GM12865 (cell line): ENCODE data around the gene SSBP1.

Source experiments
- DNase-seq: peaks from one replicate; pipeline ENCODE4 v3.0.0; 2010; ENCODE audit warnings: low read depth
- H3K4me3 ChIP-seq: 2 replicates; pipeline ENCODE4 v1.5.1; 2011; ENCODE audit warnings: mild to moderate bottlenecking, low read depth, low read length, control low read depth
- TF ChIP-seq, protein P1 (sequence below): IDR thresholded peaks from 2 replicates; pipeline ENCODE4 v1.5.1; 2011; ENCODE audit warnings: low read length, control low read depth, low read depth, inconsistent platforms; ENCODE audit not compliant: insufficient read depth; ENCODE audit errors: missing control alignments

Gene SSBP1

DNA sequence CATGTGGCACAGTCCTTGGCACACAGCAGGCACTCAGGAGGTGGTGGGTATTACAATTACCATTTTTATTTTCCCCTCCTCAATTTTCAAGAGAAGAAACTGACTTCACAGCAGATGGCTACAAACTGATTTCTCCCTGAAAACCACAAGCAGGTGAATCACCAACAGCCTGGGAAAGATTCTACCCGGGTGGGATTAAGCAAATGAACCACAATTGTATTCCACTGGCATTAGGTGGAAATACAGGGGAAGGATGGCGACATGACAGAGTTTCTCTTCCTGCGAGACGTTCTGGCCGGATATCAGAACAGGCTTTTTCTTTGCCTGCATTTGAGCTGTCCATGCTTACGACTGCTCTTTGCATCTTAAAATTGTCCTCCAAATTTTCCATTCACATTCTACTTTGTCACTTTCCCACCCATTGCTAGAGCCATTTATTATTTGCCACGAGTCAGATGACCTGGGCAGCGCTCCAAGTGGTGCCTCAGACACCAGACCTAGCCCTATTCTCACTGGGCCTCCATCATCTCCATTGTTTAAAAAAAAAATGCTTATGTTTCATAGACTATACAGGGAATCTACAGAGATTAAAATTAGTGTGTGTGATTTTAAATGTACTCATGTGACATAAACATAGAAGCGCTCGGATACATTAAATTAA, 40.8 kb upstream of the SSBP1 start:
- H3K4me3 ChIP-seq = no peak overlapping the region
- DNase-seq = no peak
- TF ChIP-seq, protein P1, sequence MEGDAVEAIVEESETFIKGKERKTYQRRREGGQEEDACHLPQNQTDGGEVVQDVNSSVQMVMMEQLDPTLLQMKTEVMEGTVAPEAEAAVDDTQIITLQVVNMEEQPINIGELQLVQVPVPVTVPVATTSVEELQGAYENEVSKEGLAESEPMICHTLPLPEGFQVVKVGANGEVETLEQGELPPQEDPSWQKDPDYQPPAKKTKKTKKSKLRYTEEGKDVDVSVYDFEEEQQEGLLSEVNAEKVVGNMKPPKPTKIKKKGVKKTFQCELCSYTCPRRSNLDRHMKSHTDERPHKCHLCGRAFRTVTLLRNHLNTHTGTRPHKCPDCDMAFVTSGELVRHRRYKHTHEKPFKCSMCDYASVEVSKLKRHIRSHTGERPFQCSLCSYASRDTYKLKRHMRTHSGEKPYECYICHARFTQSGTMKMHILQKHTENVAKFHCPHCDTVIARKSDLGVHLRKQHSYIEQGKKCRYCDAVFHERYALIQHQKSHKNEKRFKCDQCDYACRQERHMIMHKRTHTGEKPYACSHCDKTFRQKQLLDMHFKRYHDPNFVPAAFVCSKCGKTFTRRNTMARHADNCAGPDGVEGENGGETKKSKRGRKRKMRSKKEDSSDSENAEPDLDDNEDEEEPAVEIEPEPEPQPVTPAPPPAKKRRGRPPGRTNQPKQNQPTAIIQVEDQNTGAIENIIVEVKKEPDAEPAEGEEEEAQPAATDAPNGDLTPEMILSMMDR = no peak

DNA sequence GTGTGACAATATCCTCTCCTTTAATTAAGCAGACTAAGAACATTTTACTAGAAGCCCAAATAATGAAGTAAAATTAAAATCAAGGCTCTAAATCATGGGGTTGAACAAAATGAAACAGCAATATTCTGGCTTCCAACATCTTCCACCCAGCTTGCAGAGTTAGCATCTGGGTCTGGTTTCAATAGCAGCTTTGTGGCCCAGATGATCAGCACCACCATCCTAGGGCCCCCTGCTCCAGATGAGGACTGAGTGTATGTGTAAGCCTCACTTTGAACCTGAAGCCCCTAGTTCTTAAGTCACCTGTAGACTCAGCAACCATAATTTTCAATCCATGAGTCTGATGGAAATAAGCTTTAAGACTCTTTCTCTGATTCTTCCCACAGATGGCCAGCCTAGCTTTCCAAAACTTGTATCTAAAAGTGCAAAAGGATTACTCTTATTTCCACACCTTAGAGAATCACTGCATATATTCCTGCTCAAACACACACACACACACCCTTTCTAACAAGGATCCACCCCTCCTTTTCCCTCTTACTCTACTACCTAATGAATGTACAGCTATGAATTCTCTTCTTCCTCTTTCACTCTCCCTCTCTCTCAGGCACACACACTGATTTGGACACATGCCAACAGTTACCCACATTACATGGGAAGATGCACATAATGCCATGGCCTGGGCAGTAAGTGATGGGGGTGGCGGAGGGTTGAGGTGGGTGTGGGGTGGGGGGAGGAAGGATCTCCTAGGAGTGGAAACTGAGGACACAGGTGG, 39.7 kb upstream of the SSBP1 start:
- no peak for DNase-seq
- no peak overlapping the region for H3K4me3 ChIP-seq
- TF ChIP-seq, protein P1 = no peak

DNA sequence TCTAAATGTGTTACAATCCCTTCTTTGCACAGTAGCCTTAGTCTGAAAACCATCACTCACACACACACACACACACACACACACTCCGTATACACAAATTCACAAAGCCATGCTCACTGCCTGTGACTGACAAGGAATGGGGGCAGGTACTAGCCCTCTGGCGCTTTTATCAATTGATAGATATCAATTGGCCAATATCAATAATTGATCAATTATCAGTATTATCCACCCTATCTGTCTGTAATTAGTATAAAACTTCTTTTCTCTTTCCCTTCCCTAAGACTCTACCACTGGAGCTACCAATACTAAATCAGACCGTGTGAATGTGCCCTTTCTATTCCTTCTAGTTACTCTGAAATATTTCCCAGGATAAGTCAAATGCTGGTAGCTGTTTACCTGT, 38.3 kb upstream of the SSBP1 start:
- no peak overlapping the region for H3K4me3 ChIP-seq
- TF ChIP-seq, protein P1 = no peak

DNA sequence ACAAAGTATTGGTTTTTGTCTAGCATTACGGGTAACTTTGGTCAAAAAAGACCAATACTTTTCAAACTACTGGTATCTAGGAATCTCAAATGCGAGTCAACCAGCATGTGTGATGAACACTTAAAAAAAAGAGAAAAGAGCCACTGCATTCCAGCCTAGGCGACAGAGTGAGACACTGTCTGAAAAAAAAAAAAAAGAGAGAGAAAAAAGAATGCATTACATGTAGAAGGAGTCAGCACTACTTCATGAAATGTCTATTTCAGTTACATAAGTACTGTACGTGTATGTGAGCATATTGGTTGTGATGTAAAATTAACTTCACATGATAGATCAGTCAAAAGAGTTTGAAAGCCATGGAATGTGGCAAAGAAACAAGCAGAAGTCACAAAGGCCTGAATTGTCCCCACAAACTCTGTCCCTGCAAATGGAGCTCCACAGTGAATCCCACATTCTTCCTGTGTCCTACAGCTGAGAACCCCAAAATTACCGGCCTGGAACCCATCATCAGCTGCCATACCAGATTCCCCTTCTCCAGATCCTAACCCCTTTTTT, 37.8 kb upstream of the SSBP1 start:
- TF ChIP-seq, protein P1 = no peak
- DNase-seq = no peak
- H3K4me3 ChIP-seq = peak overlapping the region; percentile 74

More for the DNA sequence above, 38.3 kb upstream of the SSBP1 start:
- DNase-seq = no peak

DNA sequence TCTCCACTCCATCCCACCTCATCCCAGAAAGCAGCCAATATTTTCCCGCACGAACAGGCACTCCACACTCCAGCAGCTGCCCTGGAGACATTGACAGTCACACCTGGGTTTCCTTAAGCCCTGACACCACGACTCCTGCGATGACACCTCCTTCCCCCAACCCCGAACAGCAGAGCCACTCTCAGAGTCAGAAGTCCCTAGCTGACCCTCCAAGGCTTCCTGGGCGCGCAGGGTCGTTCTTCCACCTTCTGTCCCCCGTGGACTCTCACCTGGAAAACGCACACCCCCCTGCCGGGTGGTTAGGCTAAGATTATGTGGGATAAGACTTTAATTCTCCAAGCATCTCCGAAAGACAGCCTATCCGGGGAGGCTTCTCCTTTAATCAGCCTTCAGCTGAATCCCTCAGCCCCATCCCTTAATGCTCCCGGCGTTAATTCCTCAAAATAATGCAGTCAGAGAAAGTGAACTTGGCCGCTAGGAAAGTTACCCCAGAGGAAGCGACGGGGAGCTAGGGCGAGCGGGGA, 37.2 kb upstream of the SSBP1 start:
- peak overlapping the region; percentile 74 for H3K4me3 ChIP-seq
- DNase-seq = no peak
- TF ChIP-seq, protein P1 = no peak

DNA sequence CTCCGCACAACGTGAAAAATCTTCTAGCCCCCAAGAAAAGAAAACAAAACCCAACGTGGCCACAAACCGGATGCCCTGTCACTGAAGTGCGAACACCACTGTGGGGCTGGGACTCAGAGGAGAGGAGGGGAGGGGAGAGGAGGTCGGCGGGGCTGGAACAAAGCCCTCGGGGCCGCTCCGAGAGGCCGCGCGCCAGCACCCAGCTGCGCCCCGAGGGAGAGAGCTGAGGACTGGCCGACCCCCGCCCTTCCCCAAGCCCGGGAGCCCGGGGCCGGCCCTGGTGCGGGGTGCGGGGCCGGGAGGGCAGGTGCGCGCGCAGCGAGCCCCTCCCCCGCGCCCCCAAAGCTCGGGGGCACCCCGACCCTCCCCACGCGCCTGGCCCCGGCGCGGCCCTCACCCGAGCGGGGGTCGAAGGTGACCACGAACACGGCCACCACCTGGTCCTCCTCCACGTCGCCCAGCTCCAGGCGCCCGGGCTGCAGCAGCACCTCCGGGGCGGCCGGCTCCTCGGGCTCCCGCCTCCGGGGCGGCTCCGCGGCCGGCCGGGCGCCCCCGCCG, 36.6 kb upstream of the SSBP1 start:
- peak; percentile 80 for DNase-seq
- TF ChIP-seq, protein P1 = no peak
- peak overlapping the region; percentile 74 for H3K4me3 ChIP-seq
